Cerebellar nuclear complex (tissue), 1 donor: ENCODE data around the gene TUBGCP3.
"Not testable (repeated sequence)": the region's sequence is repeated elsewhere in the genome, so short reads cannot be mapped to it uniquely, and the experiment has no call there.

Experiments used
- DNase-seq, 2 experiments: peaks; one replicate each; lab custom pipeline; 2025; lab: John Stamatoyannopoulos, UW

Gene TUBGCP3

DNA sequence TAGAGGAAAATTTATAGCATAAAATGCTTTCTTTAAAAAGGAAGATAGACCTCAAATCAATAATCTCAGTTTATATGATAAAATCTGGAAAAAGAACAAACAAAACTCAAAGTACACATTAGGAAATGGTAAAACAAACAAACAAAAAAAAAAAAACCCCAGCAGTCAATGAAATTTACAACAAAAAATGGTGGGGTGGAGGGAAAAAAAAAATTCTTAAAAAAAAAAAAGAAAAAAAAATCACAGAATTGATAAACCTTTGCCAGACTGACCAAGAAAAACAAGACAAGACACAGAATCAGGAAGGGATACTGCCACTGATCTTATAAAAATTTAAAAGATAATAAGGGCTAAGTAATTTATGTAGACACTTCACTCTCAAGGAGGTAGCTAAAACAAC lies 11.2 kb downstream of the TUBGCP3 start:
- DNase-seq = no peak

- no peak for DNase-seq
These were observed 11.8 kb downstream of the TUBGCP3 start for GRCh38 chr13:112576191-112576590.

- no peak for DNase-seq
These were observed 12.3 kb downstream of the TUBGCP3 start for GRCh38 chr13:112575675-112576074.

DNA sequence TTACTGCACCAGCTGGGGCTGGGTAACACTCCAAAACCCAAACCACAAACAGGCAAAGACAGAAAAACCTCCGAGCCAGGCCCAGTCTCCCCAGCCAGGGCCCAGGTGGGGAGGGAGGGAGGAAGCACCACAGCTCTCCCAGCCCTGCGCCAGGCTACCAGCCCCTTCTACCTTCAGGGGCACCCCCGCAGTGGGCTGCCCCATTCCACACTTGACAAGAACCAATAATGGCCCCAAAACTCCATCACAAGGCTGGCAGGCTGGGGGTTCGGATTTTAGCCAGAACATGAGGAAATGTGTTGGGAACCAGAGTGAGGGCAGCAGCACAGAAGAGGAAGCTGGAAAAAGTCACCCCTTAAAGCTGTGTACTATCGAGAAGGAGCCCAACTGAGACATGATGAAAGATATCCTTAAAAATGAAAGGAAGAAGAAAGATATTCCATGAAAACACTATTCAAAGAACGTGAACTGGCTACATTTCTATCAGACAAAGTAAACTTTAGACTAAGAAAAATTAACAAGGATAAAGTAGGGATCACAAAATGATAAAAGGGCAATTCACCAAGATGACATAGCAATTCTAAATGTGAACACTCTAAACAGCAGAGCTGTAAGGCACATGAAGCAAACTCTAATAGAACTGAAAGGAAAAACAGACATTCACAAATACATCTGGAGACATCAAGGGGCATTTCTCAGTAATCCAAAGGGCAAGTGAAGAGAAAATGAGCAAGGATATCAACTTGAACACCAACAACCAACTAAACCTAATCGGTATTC lies 12.9 kb downstream of the TUBGCP3 start:
- DNase-seq = no peak

- DNase-seq = no peak
These were observed 13.5 kb downstream of the TUBGCP3 start for GRCh38 chr13:112574416-112574815.

DNA sequence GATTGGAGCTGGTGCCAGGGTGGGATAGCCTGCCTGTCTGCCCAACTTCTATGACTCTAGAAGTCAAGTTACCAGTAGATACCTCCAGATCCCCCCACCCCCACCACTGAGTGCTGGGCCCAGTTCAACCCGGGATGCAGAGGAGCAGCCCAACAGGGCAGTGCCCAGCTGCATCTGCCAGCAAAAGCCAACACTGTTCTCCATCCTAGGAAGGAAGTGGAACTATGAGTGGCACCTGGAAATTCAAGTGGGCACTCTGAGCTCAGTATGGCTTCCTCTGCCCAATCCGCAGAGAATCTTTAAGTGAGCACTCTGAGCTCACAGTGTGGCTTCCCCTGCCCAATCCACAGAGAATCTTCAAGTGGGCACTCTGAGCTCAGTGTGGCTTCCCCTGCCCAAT lies 14.2 kb downstream of the TUBGCP3 start:
- DNase-seq = no peak

DNA sequence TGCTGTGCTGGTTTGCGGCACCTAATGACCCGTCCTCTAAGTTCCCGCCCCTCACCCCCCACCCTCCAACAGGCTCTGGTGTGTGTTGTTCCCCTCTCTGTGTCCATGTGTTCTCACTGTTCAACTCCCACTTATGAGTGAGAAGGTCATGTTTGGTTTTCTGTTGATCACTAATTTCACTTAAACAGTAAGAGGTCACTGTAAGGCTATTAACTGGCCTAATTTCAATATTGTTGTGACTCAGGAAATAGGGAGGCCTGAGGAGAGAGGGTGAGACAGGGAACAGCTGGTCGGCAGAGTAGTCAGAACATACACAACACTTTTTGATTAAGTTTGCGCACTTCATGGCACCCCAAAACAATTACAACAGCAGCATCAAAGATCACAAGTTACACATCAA lies 15.6 kb downstream of the TUBGCP3 start:
- DNase-seq = no peak

- DNase-seq = no peak
These were observed 18.1 kb downstream of the TUBGCP3 start for GRCh38 chr13:112569821-112570220.

DNA sequence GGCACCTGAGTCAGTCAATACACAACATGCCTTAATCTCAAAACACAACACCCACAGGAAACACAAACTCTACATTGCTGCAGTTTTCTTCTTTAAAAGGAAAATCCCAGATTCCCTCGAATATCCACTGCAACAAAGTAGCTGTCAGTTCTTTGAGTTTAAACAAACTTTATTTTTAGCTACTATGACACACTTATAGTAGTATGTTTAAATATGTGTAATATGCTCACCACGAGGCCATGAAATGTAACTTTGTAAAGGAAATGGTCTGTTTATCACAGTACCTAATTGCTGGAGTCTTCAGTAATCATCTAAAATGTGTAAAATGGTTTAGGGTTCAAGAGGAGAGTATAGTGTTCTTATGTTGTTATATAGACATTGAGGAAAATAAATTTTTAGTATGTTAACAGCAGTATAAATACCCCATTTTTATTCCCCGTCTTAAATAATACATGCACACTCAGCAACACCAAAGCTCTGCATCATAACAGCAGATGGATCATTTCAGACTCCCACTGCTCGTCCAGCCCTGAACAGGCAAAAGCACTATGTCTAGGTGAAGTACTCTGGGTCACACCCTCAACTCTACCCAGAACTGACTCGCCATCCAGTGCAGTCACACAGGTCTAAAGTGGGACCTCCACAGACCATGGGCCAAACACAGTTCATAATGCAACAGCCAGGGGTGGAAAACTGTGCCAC lies 20.6 kb downstream of the TUBGCP3 start:
- DNase-seq = no peak

DNA sequence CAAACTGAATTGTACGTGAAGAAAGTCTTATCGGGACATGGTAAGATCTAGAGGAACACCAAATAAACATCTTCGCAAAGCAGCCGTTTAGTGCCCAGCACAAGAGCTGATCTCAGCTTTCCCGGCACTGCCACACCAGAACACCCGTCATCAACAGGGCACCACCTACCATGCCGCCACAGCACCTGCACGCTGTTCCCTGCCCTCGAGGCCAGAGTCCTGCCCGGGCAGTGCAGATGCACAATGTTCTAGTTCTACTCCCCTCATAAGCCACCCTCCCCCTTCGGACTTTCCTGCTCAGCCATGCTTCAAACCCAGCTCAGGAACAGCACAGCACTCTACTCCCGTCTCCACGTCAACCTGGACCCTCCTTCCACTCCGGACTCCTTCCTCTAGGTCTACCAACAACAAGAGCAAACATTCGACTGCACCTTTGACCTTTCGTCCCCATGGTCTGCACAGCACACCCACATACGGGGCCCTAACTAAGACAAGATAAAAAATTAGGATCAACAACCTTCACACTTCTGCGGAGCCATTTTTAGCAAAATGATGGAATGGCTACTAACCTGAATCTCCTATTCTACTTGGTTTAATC lies 25.1 kb downstream of the TUBGCP3 start:
- DNase-seq = no peak

- no peak for DNase-seq
These were observed 25.7 kb downstream of the TUBGCP3 start for GRCh38 chr13:112562254-112562653.

DNA sequence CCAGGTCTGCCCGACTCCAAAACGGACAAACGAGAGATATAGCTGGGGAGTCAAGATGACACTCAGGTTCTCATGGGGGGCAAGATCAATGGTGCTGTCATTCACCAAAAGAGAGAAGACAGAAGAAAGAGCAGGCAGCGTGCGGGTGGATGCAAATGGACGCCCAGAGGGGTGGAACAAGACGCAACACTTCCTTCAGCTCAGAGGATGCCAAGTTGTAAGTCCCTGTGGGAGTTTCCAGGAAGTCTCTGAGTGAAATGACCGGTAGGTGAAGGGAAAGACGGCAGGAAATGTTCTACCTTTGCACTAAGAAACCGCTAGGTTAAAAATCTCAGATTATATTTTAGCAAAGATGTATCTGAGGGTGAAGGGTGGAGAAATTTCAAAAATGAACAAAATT lies 26.5 kb downstream of the TUBGCP3 start:
- DNase-seq = no peak

DNA sequence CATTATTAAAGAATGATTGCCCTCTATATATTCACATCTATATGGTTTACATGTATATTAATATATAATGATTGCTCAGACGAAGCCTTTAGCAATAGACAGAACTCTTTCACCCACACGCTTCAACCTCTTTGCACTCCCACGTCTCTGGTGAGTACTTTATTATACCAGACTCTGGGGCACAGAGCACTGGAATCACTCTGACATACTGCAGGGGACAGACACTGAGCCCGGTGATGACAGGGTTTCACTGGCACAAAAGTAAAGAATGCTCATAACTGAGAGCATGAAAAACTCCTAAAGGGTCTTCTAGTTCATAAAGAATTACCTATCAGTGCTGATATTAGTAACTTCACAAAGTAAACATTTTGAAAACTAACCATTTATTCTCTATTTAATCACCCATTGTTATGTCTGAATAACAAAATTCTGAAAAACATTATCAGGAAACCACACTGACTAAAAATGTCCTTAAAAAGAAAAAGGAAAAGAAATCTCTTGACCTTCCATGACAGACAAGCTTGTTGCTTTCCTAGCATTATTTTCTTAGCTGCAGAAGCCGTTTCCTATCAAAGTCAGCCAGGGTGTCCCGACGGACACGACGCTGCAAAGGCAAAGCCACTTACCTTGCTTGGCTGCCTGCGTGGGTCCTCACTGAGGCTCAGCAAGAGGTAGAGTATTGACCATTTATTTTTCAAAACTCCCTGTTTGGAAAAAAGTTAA lies 29.1 kb downstream of the TUBGCP3 start:
- DNase-seq = no peak

- DNase-seq = no peak
These were observed 31.4 kb downstream of the TUBGCP3 start for GRCh38 chr13:112556600-112556999.

DNA sequence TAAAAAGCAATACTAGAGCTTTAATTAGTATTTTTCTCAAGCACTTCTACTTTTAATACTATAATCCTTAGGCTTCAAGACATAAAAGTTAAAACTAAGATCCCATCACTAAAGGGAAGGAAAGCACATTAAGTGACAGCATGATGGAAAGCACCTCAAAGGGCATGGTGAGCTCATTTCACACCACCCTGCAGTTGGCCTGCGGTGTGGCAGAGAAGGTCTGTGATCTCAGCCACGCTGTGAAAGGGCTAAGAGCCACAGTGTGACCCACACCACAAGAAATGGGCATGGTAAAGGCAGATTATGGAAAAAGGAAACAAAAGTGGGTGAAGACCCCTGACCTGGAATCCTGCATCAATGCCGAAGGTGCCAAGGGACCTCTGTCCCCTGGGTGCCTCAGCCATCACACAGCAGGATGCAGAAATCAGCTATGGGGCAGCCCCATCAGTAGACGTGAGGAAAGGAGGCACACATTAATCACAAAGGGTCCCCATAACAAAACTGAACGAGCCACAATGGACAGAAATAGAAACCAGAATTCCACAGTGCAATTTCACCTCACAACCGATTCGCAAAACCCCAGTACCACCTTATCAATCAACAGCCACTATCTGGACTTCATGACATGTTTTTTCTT lies 33.6 kb downstream of the TUBGCP3 start:
- DNase-seq = no peak

- not testable (repeated sequence) for DNase-seq
These were observed 39.0 kb downstream of the TUBGCP3 start for GRCh38 chr13:112548975-112549374.

DNA sequence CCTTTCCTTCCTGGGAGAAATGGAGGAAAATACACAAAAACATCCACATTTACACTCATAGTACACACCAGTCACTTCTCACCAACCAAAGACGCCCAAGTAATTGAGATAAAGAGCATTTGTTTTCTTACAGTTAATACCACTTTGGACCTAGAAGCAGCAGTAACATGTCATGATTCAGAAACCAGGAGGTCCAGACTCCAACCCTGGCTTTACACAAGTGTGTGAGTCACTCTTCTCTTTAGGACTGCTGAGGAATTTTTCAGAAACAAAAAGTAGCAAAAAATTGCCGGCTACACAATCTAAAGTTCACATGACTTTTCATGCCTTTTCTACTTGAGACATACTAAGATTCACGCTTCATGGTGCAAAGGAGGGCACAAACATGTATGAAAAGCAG lies 42.1 kb downstream of the TUBGCP3 start:
- DNase-seq = no peak

GRCh38 chr13:112532837-112533745 lies 54.9 kb downstream of the TUBGCP3 start:
- DNase-seq = no peak

DNA sequence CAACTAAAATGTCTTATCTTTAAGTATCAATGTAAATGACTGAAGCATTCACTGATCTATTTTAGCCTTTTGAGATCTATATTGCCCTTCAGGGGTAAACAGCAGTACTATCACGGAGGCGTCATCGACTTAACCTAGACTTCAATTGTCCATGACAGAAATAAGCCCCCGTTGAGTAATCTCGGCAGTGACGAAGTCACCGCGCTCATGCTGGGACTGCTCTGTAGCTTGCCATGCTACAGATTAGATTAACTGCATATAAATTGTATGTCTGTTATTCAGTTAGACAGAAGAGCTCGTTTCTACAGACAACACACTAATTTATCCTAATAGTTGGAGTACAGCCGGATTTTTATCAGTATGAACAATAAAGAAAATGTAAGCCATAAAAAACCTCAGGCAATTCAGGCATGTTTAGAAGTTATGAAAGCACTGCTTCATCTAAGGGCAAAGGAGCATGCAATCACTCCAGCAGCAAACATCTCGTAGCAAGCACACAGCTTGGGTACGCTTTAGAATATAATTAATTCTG lies 56.6 kb downstream of the TUBGCP3 start:
- DNase-seq = no peak

GRCh38 chr13:112530861-112531260 lies 57.1 kb downstream of the TUBGCP3 start:
- no peak for DNase-seq

- DNase-seq = no peak
These were observed 58.7 kb downstream of the TUBGCP3 start for GRCh38 chr13:112529216-112529615.
